Measurements from ENCODE around the gene PCYOX1L.

PCYOX1L gene

GRCh38 chr5:149409268-149409948, 51.6 kb downstream of the PCYOX1L start:
- DNase-seq = no peak

- no peak for DNase-seq
These were observed 52.2 kb downstream of the PCYOX1L start for GRCh38 chr5:149410071-149410470.

GRCh38 chr5:149410721-149411432, 53.0 kb downstream of the PCYOX1L start:
- DNase-seq = no peak

- no peak for DNase-seq
These were observed 54.1 kb downstream of the PCYOX1L start for GRCh38 chr5:149411738-149412519.

- DNase-seq = no peak
These were observed 55.1 kb downstream of the PCYOX1L start for GRCh38 chr5:149412783-149413476.

- no peak for DNase-seq
These were observed 55.8 kb downstream of the PCYOX1L start for GRCh38 chr5:149413477-149414210.

GRCh38 chr5:149414405-149415065, 56.7 kb downstream of the PCYOX1L start:
- no peak for DNase-seq

GRCh38 chr5:149415066-149415967, 57.5 kb downstream of the PCYOX1L start:
- no peak for DNase-seq

GRCh38 chr5:149416987-149417710, 59.3 kb downstream of the PCYOX1L start:
- DNase-seq = no peak

GRCh38 chr5:149417711-149418368, 60.0 kb downstream of the PCYOX1L start:
- DNase-seq = no peak

- no peak for DNase-seq
These were observed 61.2 kb downstream of the PCYOX1L start for GRCh38 chr5:149418910-149419531.
